ENCODE measurements around the gene CEP112.

DNA sequence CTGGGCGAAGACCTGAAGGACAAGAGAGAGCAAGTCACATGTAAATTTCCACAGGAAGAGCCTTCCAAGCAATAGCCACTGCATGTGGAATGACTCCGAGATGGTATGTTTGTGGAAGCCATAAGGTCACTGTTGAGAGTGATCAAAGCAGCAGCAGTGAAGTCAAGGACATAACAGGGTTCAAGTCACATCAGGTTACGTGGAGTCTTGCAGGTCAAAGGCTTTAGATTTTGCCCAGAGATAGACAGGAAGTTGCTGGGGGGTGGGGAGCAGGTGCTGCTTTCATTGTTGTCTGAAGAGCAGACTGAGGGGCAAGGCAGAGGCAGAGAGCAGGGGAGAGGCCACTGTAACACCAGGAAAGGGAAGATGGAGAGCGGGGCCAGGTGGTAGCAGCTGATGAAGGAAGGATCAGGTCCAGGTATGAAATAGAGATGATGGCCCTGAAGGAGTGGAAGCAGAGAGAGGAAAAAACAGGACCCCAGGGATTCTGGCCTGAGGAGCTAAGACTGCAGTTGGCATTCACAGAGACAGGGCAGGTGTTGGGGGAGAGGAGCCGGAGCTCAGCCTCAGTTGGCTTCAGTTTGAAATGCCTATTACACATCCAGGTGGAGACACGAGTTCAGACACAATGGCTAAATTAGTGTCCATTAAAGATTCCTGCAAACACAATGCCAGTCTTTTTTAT, 501.2 kb downstream of the CEP112 start:
- TF ChIP-seq, protein P1, sequence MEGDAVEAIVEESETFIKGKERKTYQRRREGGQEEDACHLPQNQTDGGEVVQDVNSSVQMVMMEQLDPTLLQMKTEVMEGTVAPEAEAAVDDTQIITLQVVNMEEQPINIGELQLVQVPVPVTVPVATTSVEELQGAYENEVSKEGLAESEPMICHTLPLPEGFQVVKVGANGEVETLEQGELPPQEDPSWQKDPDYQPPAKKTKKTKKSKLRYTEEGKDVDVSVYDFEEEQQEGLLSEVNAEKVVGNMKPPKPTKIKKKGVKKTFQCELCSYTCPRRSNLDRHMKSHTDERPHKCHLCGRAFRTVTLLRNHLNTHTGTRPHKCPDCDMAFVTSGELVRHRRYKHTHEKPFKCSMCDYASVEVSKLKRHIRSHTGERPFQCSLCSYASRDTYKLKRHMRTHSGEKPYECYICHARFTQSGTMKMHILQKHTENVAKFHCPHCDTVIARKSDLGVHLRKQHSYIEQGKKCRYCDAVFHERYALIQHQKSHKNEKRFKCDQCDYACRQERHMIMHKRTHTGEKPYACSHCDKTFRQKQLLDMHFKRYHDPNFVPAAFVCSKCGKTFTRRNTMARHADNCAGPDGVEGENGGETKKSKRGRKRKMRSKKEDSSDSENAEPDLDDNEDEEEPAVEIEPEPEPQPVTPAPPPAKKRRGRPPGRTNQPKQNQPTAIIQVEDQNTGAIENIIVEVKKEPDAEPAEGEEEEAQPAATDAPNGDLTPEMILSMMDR (IDR thresholded peaks at IDR 0.05; ENCODE audit: low read depth, low read length), result no peak
- TF ChIP-seq POLR2A (IDR thresholded peaks at IDR 0.05; ENCODE audit: extremely low read depth, insufficient read length), result no peak
- TF ChIP-seq, protein P2, sequence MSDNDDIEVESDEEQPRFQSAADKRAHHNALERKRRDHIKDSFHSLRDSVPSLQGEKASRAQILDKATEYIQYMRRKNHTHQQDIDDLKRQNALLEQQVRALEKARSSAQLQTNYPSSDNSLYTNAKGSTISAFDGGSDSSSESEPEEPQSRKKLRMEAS (IDR thresholded peaks at IDR 0.05; ENCODE audit: low read depth, low read length), result no peak

Data from NB4 (cell line).